Middle frontal gyrus (tissue), 1 donor: ENCODE results near the gene TEX22.

Source experiments
- DNase-seq: peaks from one replicate; pipeline ENCODE4 v3.0.0-alpha.2; 2015; ENCODE audit warnings: low spot score; ENCODE audit errors: extremely low spot score

TEX22 gene

DNA sequence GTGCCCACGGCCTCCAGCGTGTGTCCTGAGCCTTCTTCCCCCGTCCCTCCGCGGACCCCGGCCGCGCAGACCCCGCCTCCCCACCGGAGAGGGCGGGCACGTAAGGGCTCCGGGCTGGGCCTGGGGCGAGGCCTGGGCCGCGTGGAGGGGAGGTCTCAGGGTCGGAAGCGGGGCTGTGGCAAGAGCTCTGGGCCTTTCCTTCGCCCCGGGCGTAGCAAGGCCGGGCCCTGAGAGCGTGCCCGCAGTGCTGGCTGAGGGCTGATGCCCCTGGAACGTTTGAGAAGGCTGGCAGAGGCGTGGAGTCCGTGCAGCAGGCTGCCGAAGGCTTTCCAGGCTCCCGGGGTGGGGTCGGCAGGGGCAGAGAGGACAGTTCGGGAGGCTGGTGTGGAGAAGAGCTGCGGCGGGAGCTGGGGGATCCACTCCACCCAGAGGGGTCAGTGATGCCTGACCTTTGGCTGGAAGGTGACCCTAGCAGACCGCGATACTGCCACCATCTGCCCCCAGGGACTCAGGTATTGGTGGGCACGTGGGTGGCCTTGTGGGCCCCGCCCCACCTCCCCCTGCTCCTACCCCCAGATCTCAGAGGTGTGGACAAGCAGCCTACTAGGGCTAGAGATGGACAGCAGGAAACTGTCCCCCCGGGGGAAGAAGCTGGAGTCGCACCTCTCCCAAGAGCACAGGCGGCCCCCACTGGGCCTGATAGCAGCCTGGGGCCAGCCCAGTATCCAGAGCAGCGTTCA, 558 bp downstream of the TEX22 start:
- no peak for DNase-seq

DNA sequence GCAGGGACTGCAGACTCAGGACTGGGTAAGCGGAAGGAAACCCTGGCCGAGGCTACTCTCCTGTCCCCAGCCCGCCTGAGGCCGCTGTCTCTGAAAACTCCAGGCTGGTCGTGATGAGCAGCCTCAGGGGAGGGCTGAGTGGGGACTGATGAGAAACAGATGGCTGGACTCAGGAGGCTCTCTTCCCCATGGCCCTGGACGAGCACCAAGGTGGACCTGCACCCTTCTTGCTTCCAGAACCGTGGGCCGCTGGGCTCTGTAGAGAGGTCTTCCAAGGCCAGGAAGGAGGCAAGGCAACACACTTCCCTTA, 1.1 kb downstream of the TEX22 start:
- no peak for DNase-seq

DNA sequence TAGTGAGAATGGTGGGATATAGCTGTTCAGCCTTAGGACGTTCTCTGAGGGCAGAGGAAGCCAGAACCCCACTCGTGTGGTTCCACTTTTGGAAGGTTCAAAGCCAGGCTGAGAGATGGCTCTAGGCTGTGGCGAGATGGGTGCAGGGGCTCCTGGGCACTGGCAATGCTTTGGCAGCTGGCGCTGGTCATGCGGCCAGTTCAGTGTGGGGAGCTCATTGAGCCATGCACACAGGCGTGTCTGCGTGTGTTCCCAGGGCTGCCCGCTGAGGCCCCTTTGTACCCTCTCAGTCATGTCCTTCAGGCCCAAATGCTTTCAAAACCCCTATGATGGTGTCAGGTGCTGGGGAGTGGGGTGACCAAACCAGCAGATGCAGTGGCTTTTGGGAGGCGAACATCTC, 1.7 kb downstream of the TEX22 start:
- DNase-seq, result no peak

DNA sequence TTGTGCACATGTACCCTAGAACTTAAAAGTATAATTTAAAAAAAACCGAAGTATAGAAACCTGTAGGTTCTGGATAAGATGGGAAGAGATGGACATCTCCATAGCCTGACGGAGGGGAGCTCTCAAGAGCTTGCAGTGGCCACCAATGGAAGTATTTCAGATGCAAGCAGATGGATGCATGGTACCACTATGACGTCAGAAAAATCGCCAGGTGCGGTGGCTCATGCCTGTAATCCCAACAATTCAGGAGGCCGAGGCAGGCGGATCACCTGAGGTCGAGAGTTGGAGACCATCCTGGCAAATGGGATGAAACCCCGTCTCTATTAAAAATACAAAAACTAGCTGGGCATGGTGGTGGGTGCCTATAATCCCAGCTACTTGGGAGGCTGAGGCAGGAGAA, 3.4 kb downstream of the TEX22 start:
- DNase-seq, result no peak

DNA sequence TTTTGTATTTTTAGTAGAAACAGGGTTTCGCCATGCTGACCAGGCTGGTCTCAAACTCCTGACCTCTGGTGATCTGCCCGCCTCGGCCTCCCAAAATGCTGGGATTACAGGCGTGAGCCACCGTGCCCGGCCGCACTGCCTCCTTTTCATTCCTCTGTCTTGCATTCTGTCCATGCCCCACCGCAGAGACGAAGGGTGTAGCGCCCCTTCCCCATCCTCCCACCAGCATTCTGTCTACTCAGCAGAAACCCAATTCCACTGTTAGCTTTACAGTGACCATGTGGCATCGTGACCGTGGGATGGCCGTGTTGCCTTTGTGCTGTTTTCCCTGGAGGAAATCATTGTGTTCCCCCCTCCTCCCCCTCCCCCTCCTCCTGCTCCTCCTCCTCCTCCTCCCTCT, 10.3 kb downstream of the TEX22 start:
- no peak for DNase-seq

DNA sequence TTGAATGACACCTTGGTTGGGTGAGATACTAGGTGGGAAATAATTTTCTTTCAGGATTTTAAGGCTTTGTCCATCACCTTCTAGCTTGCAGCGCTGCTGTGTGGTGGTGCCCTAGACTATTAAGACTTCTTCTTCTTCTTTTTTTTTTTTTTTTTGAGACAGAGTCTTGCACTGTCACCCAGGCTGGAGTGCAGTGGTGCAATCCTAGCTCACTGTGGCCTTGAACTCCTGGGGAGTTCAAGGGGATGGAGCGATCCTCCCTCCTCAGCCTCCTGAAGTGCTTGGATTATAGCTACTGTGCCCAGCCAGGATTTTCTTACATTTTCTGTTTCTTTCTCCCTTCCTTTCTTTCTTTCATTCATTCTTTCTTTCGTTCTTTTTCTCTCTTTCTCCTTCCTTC, 11.0 kb downstream of the TEX22 start:
- no peak for DNase-seq

DNA sequence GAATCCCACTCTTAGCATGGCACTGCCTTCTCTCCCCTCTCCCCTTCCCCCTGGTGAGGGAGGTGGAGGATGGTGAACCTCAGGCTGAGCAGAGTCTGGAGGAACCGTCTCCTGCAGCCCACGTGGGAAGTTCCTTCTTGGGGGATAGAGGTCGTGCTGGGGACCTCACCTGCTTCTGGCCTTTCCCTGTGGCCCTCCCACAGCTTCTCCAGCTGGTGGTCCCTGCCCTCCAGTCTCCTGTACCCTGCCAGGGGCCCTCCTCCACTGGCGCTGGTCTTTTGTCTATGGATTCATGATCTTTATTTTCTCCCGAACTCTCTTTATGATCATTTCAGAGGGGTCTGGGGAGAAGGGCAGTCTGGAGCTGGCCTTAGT, 12.3 kb downstream of the TEX22 start:
- DNase-seq, result no peak

DNA sequence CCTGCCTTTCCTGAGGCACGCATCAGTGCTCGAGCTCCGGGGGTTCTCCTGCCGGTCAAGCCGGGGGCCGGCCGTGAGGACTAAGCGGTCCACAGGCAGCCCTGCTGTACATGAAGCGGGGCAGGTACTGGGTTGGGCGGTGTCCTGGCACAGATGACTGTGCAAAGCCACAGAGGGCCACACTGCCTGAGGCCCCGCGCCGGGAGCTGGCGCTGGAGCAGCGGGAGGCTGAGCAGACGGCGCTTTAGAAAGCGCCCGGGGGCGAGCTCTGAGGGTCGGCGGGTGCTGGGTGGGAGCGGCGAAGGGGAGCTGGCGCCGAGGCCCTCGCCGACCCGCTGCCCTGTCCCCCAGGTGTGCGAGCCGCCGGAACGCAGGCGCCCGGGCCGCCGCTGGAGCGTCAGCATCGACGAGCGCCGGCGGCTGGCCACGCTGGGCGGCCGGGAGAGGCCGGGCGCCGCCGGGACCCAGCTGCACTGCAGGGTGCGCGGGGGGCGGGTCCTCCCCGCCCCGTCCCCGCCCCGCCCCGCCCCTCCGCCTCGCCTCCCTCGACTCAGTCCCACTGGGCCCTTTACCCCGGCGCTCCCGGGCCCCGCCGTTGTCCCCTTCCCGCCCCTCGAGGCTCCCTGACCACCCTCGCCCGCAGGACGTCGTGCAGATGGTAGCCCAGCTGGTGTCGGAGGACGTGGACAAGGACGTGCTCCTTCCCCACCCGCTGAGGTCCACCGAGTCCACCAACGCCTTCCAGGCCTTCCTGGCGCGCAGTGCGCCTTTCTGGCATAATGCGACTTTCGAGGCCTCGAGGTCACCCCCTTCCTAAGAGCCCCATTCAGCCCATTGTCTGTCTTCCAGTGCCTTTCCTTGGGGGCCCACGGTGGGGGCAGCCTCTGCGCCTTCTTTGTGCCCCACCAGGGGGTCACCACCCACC, 12.9 kb downstream of the TEX22 start:
- no peak for DNase-seq

DNA sequence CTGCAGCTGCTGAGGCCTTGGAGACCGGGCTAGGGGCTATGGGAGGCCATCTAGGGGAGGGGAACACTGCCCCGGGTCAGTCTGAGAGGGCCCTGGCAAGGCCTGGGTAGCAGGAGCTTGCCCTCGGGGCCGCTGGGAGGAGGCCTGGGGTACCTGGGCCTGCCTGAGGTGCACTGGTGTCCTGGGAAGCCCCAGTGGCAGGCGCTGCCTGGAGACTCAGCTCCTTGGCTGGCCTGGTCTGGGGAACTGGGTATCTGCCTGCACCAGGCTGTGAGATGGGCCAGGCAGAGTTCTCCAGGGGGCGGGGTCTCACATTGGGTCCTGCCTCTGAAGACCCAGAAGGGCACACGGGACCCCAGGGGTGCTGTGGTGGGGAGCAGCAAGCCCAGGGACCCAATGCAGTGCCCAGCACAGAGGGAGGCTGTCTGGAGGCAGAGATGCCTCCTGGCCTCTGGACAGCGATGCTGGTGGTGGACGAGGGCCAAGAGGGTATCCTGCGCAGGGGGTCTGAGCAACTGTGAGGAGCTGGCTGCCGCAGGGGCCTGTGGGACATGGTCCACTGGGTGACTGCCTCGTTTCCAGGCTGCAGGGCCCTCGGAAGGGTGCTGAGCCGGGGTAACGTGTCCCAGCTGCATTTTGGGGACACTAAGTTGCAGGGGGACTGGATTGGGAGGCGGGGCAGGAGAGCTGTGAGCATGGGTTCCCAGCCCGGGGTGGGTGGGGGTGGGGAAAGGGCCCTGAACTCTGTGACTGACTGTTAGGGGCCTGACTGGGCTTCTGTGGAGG, 13.8 kb downstream of the TEX22 start:
- no peak for DNase-seq

DNA sequence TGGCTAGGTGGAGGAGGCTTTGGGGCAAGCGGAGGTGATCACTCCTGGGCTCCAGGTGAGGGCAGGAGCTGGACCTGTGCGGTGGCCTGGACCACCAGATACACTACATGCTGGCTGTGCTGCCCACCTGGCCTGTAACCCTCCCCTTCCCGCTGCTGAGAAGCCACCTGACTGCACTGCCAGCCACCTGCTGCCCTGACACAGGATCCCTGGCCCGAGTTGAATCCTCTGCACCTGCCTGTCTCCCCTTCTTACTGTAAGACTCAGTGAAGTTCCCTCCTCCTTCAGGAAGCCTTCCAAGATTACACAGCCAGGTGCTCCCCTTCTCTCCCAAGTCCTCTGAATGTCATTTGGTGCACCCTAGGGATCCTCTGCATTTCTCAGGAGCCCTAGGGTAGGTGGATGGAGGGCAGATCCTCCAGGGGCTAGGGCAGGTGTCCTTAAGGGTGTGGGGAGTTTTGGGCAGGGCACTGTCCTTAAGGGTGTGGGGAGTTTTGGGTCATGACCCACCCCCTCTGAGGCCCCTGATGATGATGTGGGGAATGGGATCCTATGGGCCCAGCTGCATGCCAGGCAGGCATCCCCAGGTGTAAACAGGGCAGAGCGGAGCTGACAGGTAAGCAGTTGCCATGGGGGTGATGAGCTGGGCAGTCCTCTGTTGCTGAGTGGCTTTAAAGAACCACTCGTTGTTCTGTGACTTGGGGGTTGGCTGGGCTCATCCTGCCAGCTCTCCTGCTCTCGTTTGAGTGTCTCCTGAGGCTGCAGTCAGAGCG, 14.6 kb downstream of the TEX22 start:
- no peak for DNase-seq

DNA sequence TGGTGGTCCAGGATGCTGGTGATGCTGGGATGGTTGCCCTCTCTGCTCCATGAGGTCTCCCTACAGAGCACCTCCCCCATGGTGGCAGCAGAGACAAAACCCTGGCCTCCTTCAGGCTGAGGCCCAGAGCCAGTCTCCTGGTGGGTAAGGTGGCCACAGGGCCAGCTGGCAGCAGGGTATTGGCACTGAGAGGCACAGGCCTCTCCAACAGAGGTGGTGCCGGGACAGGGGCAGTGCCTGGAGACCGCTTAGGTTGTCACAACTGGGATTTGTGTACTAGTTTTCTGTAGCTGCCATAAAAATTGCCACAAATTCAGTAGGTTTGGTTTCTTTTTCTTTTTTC, 15.2 kb downstream of the TEX22 start:
- DNase-seq, result no peak

DNA sequence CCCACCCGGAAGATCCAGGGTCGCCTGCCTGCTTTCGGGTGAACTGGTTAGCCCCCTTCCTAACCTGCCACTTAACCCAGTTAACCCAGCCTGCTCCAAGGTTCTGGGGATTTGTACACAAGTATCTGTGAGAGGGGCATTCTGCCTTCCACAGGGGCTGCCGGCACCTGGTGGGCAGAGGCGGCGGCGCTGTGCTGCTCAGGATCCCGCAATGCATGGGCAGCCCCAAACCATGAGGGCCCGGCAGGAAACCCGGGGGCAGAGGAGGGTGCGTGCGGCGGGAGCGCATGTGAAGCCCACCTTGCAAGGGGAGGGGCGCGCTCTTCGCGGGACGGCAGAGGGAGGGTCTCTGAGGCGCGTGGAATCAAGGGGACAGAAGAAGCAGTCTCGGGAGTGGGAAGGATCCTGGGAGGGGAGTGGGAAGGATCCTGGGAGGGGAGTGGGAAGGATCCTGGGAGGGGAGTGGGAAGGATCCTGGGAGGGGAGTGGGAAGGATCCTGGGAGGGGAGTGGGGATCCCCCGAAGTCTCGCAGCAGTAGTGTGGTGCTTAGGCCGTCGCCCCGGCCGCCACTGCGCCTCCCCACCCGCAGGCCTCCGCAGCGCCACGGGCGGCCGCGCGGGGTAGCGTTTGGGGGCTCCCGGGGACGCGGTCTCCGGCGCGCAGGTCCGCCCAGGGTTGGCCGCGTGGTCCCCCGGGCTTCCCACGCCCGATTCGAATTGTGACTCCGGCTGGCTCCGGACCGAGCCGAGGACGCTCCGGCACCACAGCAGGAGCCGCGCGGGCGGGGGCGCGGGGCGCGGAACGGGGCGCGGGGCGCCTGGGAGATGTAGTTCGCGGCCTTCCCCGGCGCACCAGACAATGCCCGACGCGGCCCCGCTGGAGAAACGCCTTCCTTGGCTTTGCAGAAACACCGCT, 16.4 kb downstream of the TEX22 start:
- DNase-seq, result peak; percentile 69

DNA sequence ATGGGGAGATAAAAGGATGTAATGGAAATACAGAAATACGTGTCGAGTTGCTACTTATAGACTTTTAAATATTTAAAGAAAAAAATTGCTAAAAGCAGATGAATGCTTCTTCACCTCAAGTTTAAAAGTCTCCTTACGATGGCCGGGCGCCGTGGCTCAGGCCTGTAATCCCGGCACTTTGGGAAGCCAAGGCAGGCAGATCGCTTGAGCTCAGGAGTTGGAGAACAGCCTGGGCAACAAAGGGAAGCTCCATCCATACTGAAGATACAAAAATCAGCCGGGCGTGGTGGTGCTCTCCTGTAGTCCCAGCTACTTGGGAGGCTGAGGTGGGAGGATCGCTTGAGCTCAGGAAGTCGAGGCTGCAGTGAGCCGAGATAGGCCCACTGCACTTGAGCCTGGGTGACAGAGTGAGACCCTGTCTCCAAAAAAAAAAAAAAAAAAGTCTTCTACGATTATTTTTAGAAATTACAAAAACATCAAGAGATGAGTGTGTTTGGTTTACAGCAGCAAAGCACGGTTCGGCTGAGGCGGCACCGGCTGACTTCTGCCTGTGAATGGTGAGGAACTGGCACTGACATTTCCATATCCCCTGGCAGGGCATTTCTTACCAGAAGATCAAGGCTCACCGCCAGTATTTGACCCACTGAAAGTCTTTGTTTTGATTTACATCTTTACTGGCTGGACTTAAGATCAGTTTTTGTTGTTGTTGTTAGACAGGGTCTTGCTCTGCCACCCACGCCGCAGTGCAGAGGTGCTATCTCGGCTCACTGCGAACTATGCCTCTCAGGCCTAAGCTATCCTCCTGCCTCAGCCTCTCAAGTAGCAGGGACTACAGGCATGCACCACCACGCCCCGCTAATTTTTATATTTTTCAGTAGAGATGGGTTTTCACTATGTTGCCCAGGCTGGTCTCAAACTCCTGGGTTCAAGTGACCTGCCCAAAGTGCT, 17.4 kb downstream of the TEX22 start:
- no peak for DNase-seq

DNA sequence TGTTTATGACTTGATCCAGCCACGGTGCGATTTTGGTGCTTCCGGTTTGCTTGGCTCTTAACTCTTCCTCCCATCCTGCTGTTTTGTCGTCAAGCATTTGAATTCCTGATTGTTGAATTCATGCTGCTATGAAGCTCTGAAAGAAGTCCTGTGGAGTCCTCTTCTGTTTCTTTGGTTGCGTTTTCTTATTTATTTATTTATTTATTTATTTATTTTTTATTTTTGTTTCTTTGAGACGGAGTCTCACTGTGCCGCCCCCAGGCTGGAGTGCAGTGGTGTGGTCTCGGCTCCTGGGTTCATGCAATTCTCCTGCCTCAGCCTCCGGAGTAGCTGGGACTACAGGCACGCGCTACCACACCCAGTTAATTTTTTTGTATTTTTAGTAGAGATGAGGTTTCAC, 18.3 kb downstream of the TEX22 start:
- DNase-seq, result no peak

DNA sequence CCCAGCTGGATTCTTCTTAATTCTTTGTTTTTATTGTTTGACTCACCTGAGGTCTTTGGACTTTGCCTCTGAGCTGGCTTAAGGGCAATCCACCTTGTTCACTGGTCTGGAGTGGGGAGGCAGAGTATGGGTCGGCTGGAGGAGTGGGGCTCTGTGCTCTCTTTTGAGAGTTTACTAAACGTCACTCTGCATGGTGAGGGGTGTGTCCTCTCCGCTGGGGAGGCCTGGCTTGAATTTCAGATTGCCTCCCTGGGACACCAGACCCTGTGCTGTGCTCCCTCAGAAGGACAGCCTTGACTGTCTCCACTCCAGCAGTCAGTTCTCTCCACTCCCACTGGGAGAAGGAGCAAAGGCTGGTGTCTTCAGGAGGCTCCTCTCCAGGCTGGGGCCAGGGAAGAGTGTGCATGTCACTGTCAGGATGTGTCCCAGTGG, 19.4 kb downstream of the TEX22 start:
- no peak for DNase-seq

DNA sequence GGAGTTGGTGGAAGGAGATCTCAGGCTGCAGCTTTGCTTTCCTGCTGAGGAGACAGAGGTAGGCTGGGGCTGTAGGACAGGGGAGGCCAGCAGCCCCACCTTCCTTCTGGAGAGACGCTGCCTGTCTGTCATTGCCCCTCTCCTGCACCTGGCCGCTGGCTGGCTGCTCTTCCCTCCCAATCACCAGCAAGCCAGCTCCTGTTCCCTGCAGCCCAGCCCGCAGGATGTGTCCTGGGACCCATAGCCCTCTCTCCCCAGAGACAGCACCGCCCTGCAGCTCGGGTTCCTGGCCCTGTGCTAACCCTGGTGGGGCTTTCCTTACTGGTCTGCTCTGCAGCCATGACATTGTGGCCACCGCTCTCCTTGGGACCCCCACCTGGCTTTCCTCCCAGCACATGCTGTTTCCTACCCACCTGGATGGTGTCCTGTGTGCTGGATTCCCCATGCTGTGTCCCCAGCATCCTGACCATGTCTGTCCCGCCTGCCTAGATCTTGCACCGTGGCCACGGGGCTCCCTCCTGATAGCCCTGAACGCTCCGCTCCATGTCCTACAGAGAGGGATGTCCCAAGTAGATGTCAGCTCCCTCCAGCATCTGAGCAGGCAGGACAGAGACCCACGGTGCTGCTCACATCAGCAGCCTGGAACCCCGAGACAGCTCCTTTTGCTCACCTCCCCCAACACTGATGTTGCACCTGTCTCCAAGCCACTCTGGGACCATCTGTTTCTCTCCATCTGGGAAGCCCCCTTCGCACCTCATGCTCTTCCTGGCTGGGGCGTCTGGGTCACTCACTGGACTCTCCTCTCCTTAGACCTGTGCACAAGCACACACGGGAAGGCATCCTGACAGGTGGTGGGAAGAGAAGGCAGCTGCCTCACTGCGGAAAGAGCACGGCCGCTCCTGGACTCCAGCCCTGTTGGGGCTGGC, 20.2 kb downstream of the TEX22 start:
- DNase-seq, result no peak

DNA sequence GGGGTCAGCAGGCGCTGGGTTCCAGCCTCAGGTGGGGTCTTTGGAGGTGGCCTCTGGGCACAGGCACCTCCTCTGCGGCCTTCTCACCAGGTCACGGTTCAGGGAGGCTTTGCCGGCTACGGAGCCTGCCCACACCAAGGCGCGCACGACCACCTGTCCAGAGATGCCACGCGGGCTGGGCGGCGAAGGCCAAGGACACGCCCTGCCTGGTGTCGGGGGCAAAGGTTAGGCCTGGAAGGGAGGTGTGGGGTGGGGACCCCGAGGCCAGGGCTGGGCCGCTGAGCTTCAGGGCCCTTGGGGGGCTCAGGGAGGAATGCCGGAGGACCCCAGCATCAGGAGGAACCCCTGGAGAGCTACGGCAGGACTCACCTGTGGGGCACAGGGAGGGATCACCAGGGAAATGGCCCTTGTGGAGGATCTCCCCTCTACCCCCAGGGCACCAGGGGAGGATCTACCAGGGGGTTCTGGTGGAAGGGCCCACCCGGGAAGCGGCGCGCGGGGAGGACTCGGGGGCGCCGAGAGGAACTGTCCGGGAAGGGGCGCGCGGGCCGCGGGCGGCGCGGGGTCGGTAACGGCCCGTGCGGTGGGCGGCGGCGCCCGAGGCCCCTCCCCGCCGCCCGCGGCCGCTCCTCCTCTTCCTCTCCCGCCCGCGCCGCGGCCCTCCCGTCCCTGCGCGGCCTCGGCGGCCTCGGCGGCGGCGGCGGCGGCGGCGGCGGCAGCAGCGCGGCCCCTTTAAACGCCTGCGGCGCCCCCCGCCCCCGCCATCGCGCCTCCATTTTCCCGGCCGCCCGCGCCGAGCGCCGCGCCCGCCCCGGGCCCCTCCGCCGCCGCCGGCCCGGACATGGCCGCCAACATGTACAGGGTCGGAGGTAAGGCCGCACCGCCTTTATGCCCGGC, 21.1 kb downstream of the TEX22 start, which contains the start of gene MTA1:
Gene MTA1, plus strand, starts transcription at position 633 of the 897 bp plus-strand sequence. Its CDS starts 209 bp downstream, at position 842.
- no peak for DNase-seq
